ENCODE measurements around the gene CYP20A1. TPM values are rescaled to one million over a fixed set of nuclear protein-coding genes. Genes with fewer than 3 reads are reported as not detected.

CYP20A1 gene
- total RNA-seq, 1 experiment from 2014 or later = 26.3 TPM

DNA sequence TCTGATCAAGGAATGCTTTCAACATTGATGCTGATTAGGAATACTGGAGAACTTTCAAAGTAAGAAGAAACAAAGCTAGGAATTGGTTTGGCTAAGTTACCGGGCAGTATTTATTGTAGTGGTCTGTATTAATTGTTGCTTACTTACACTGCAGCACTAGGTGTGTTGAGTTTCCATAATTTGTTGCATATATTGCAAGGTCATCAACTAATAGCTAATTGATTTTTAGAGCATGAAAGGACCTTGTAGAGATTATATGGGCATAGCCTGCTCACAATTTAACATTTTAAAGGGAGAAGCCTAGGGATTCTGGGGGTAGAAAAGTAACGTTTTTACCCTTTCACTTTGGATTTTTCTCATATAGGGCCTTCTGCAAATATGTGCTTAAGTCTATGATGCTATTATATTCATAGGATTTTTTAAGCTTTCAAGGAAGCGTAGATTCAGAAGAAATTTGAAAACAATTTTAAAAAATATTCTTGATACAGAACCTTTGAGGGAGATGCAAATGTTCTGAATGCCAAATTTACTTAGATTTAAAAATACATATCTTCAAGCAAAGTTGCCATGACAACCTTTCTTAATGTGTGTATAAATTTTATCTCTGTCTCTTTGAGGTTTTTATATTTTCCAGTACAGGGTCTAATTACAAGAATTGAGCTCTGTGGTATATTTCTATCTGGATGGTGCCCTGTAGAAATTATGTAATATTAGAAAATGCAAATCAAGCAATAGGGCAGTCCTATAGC lies 72.0 kb downstream of the CYP20A1 start:
- Histone ChIP-seq H3K4me1 (ENCODE audit: low read length) (peaks cover 13% of the 10 kb centered on the region), H3K36me3 (ENCODE audit: insufficient read depth, low read length) (no peaks in the 10 kb centered on the region), H3K4me2 (ENCODE audit: low read depth, low read length, poor library complexity, severe bottlenecking) (peak overlapping the region; percentile 19), H3K9me2 (replicated peaks; ENCODE audit: insufficient read depth, low read length) (no peaks in the 10 kb centered on the region), H3K9me3 (ENCODE audit: low read length) (no peaks in the 10 kb centered on the region), H4K20me1 (ENCODE audit: insufficient read depth, low read depth, low read length) (no peaks in the 10 kb centered on the region), H3K27me3 (ENCODE audit: low read length) (no peaks in the 10 kb centered on the region), H2AFZ (ENCODE audit: low read length) (no peak overlapping the region), H3K27ac (ENCODE audit: low read length) (peak overlapping the region; percentile 3; the same call in 1 of the 2 replicates), H3K4me3 (ENCODE audit: low read length) (no peak overlapping the region), H3K9ac (ENCODE audit: low read length) (no peak overlapping the region), H3K79me2 (ENCODE audit: low read length) (no peaks in the 10 kb centered on the region)
- no peak for DNase-seq

DNA sequence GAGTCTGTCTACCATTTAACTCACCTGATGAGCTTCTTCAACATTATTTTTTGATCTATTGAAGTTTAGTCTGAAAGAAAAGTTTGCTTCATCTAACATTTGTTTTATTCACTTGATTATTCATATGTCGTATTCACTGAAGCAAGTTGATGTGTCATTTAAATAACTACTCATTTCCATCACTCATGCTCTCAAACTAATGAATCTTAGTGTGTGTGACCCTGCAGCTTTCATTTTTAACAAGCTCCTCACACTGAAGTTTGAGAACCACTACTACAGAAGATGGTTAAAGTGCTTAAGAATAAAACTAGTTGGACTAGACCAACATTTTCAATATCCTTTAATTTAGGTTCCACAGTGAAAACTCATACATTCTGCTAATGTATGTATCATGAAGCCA lies 87.5 kb downstream of the CYP20A1 start:
- no peaks in the 10 kb centered on the region for H3K27me3 ChIP-seq (ENCODE audit: low read length)
- no peak overlapping the region for H3K27ac ChIP-seq (ENCODE audit: low read length)
- no peak for DNase-seq

GRCh38 chr2:203327582-203327900 lies 88.7 kb downstream of the CYP20A1 start:
- Histone ChIP-seq H4K20me1 (ENCODE audit: insufficient read depth, low read depth, low read length) (no peaks in the 10 kb centered on the region), H3K36me3 (ENCODE audit: insufficient read depth, low read length) (no peaks in the 10 kb centered on the region), H2AFZ (ENCODE audit: low read length) (peak overlapping the region; percentile 79), H3K4me1 (ENCODE audit: low read length) (peaks cover 29% of the 10 kb centered on the region), H3K79me2 (ENCODE audit: low read length) (peaks cover 42% of the 10 kb centered on the region), H3K4me3 (ENCODE audit: low read length) (peak overlapping the region; percentile 79), H3K9me3 (ENCODE audit: low read length) (no peaks in the 10 kb centered on the region), H3K4me2 (ENCODE audit: low read depth, low read length, poor library complexity, severe bottlenecking) (peak overlapping the region; percentile 75), H3K27me3 (ENCODE audit: low read length) (no peaks in the 10 kb centered on the region), H3K9me2 (replicated peaks; ENCODE audit: insufficient read depth, low read length) (no peaks in the 10 kb centered on the region), H3K9ac (ENCODE audit: low read length) (peak overlapping the region; percentile 82), H3K27ac (ENCODE audit: low read length) (peak overlapping the region; percentile 75)
- peak; percentile 50 for DNase-seq

More for the DNA sequence above, 87.5 kb downstream of the CYP20A1 start:
- Histone ChIP-seq H3K36me3 (ENCODE audit: insufficient read depth, low read length) (no peaks in the 10 kb centered on the region), H4K20me1 (ENCODE audit: insufficient read depth, low read depth, low read length) (no peaks in the 10 kb centered on the region), H3K4me2 (ENCODE audit: low read depth, low read length, poor library complexity, severe bottlenecking) (no peak overlapping the region), H3K79me2 (ENCODE audit: low read length) (peaks cover 30% of the 10 kb centered on the region), H2AFZ (ENCODE audit: low read length) (no peak overlapping the region), H3K9me3 (ENCODE audit: low read length) (no peaks in the 10 kb centered on the region), H3K4me1 (ENCODE audit: low read length) (peaks cover 29% of the 10 kb centered on the region), H3K9ac (ENCODE audit: low read length) (no peak overlapping the region), H3K9me2 (replicated peaks; ENCODE audit: insufficient read depth, low read length) (no peaks in the 10 kb centered on the region), H3K4me3 (ENCODE audit: low read length) (no peak overlapping the region)

DNA sequence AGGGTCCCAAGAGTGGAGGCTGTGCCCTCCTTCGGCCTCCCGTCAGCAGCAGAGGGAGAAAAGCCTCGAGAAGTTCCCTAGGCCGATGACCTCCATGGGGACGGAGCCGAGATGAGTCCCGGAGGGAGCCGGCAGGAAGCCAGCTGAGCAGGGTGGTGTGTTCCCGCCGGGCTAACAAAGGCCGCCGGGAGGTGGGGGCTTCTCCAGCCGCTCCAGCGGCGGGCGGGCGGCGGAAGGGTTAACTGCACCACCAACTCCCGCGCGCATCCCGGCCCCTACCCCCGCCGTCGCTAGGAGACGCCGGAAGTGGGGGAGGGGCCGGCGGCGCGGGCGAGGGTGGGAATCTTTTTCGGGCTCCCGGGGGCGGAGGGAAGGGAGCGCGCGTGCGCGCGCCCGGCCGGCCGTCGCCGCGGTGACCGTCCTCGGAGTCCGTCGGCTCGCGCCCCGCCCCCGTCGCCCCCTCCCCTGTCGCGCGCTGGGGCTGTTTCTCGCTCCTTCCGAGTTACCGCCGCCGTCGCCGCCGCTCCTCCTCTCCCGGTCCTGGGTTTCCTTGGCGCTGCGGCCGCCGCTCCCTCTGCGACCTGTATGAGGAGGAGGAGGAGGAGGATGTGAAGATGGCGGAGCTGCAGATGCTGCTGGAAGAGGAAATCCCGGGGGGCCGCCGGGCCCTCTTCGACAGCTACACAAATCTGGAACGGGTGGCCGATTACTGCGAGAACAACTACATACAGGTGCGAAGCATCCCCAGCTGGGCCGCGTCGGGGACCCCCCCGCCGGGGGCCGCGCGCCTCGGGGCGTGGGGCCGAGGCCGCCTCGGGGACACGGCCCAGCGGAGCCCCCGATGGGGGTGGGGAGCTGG lies 89.3 kb downstream of the CYP20A1 start, which contains the start of gene ABI2:
TSS of gene ABI2 (plus strand) at position 494 of the 859 bp plus-strand sequence. CDS start at position 615, 121 bp downstream.
- peak within 1 kb of the TSS; percentile 82 for H3K9ac ChIP-seq (ENCODE audit: low read length)
- peak; percentile 95 for DNase-seq
- peaks cover 29% of the 10 kb centered on the region for H3K4me1 ChIP-seq (ENCODE audit: low read length)
- no peaks in the 10 kb centered on the region for H3K9me2 ChIP-seq (replicated peaks; ENCODE audit: insufficient read depth, low read length)
- peaks cover under 1% of the 10 kb centered on the region; the same call in 1 of the 2 replicates for H3K36me3 ChIP-seq (ENCODE audit: insufficient read depth, low read length)
- no peaks in the 10 kb centered on the region for H3K9me3 ChIP-seq (ENCODE audit: low read length)
- H3K4me2 ChIP-seq (ENCODE audit: low read depth, low read length, poor library complexity, severe bottlenecking) = peak within 1 kb of the TSS; percentile 75
- peaks cover 48% of the 10 kb centered on the region for H3K79me2 ChIP-seq (ENCODE audit: low read length)
- peak within 1 kb of the TSS; percentile 78 for H3K27ac ChIP-seq (ENCODE audit: low read length)
- peak within 1 kb of the TSS; percentile 79 for H2AFZ ChIP-seq (ENCODE audit: low read length)
- H3K4me3 ChIP-seq (ENCODE audit: low read length) = peak within 1 kb of the TSS; percentile 79
- H3K27me3 ChIP-seq (ENCODE audit: low read length) = no peaks in the 10 kb centered on the region
- H4K20me1 ChIP-seq (ENCODE audit: insufficient read depth, low read depth, low read length) = no peaks in the 10 kb centered on the region

- Histone ChIP-seq H3K9me3 (ENCODE audit: low read length) (no peaks in the 10 kb centered on the region), H3K36me3 (ENCODE audit: insufficient read depth, low read length) (peaks cover 5% of the 10 kb centered on the region; the same call in 1 of the 2 replicates), H3K9me2 (replicated peaks; ENCODE audit: insufficient read depth, low read length) (no peaks in the 10 kb centered on the region), H3K79me2 (ENCODE audit: low read length) (peaks cover 55% of the 10 kb centered on the region), H3K4me3 (ENCODE audit: low read length) (peak overlapping the region; percentile 79), H3K4me2 (ENCODE audit: low read depth, low read length, poor library complexity, severe bottlenecking) (peak overlapping the region; percentile 75), H3K9ac (ENCODE audit: low read length) (peak overlapping the region; percentile 82), H2AFZ (ENCODE audit: low read length) (peak overlapping the region; percentile 47), H3K27ac (ENCODE audit: low read length) (peak overlapping the region; percentile 78), H4K20me1 (ENCODE audit: insufficient read depth, low read depth, low read length) (no peaks in the 10 kb centered on the region), H3K4me1 (ENCODE audit: low read length) (peaks cover 29% of the 10 kb centered on the region), H3K27me3 (ENCODE audit: low read length) (no peaks in the 10 kb centered on the region)
- DNase-seq = peak; percentile 80
These were observed 90.1 kb downstream of the CYP20A1 start for GRCh38 chr2:203328760-203329540.

DNA sequence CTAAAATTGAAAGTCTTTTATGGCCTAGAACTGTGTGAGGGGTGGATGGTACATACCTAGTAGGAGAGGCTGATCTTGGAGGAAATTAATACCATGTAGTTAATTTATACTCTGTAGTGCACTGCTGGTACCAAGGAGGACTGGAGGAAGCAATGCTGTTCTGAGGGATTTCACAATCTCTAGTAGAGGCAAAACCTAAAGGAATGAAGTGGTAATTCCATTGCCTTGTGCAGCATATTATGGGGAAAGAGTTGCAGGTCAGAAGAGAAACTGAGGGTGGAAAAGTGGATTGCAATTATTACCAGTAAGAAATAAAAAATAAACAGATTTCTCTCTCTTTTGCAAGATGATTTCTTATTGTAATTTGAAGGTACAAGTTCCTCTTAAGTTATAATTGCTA lies 91.6 kb downstream of the CYP20A1 start:
- Histone ChIP-seq H4K20me1 (ENCODE audit: insufficient read depth, low read depth, low read length) (no peaks in the 10 kb centered on the region), H3K27me3 (ENCODE audit: low read length) (no peaks in the 10 kb centered on the region), H3K4me3 (ENCODE audit: low read length) (peak overlapping the region; percentile 79), H3K27ac (ENCODE audit: low read length) (peak overlapping the region; percentile 25; the same call in 1 of the 2 replicates), H3K4me1 (ENCODE audit: low read length) (peaks cover 29% of the 10 kb centered on the region), H3K9me2 (replicated peaks; ENCODE audit: insufficient read depth, low read length) (no peaks in the 10 kb centered on the region), H2AFZ (ENCODE audit: low read length) (no peak overlapping the region), H3K79me2 (ENCODE audit: low read length) (peaks cover 70% of the 10 kb centered on the region), H3K36me3 (ENCODE audit: insufficient read depth, low read length) (peaks cover 5% of the 10 kb centered on the region; the same call in 1 of the 2 replicates), H3K4me2 (ENCODE audit: low read depth, low read length, poor library complexity, severe bottlenecking) (peak overlapping the region; percentile 75), H3K9me3 (ENCODE audit: low read length) (no peaks in the 10 kb centered on the region), H3K9ac (ENCODE audit: low read length) (peak overlapping the region; percentile 82)
- peak; percentile 48 for DNase-seq

GRCh38 chr2:203338322-203338721 lies 99.5 kb downstream of the CYP20A1 start:
- no peak overlapping the region for H2AFZ ChIP-seq (ENCODE audit: low read length)
- H3K79me2 ChIP-seq (ENCODE audit: low read length) = peaks cover 96% of the 10 kb centered on the region
- H3K4me1 ChIP-seq (ENCODE audit: low read length) = peaks cover 16% of the 10 kb centered on the region; the same call in 1 of the 2 replicates
- no peak overlapping the region for H3K9ac ChIP-seq (ENCODE audit: low read length)
- no peaks in the 10 kb centered on the region for H4K20me1 ChIP-seq (ENCODE audit: insufficient read depth, low read depth, low read length)
- no peak for DNase-seq
- no peaks in the 10 kb centered on the region for H3K27me3 ChIP-seq (ENCODE audit: low read length)
- no peak overlapping the region for H3K4me2 ChIP-seq (ENCODE audit: low read depth, low read length, poor library complexity, severe bottlenecking)
- H3K36me3 ChIP-seq (ENCODE audit: insufficient read depth, low read length) = peaks cover 13% of the 10 kb centered on the region; the same call in 1 of the 2 replicates
- no peaks in the 10 kb centered on the region for H3K9me2 ChIP-seq (replicated peaks; ENCODE audit: insufficient read depth, low read length)
- no peaks in the 10 kb centered on the region for H3K9me3 ChIP-seq (ENCODE audit: low read length)
- no peak overlapping the region for H3K4me3 ChIP-seq (ENCODE audit: low read length)
- H3K27ac ChIP-seq (ENCODE audit: low read length) = no peak overlapping the region

Measured in Karpas-422 (cell line).